GM18861 (cell line): ENCODE results near the gene ZNF518A.

Experiments used
- ATAC-seq: cut with Tn5 transposase; IDR thresholded peaks from one replicate; pipeline ENCODE4 v1.9.1; 2021; ENCODE audit not compliant: unreplicated experiment

The ZNF518A gene, protein sequence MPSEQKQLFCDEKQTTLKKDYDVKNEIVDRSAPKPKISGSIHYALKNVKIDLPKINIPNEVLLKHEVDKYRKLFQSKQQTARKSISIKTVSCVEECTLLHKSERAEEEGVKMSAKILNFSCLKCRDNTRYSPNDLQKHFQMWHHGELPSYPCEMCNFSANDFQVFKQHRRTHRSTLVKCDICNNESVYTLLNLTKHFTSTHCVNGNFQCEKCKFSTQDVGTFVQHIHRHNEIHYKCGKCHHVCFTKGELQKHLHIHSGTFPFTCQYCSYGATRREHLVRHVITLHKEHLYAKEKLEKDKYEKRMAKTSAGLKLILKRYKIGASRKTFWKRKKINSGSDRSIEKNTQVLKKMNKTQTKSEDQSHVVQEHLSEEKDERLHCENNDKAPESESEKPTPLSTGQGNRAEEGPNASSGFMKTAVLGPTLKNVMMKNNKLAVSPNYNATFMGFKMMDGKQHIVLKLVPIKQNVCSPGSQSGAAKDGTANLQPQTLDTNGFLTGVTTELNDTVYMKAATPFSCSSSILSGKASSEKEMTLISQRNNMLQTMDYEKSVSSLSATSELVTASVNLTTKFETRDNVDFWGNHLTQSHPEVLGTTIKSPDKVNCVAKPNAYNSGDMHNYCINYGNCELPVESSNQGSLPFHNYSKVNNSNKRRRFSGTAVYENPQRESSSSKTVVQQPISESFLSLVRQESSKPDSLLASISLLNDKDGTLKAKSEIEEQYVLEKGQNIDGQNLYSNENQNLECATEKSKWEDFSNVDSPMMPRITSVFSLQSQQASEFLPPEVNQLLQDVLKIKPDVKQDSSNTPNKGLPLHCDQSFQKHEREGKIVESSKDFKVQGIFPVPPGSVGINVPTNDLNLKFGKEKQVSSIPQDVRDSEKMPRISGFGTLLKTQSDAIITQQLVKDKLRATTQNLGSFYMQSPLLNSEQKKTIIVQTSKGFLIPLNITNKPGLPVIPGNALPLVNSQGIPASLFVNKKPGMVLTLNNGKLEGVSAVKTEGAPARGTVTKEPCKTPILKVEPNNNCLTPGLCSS (N-terminal part only)

DNA sequence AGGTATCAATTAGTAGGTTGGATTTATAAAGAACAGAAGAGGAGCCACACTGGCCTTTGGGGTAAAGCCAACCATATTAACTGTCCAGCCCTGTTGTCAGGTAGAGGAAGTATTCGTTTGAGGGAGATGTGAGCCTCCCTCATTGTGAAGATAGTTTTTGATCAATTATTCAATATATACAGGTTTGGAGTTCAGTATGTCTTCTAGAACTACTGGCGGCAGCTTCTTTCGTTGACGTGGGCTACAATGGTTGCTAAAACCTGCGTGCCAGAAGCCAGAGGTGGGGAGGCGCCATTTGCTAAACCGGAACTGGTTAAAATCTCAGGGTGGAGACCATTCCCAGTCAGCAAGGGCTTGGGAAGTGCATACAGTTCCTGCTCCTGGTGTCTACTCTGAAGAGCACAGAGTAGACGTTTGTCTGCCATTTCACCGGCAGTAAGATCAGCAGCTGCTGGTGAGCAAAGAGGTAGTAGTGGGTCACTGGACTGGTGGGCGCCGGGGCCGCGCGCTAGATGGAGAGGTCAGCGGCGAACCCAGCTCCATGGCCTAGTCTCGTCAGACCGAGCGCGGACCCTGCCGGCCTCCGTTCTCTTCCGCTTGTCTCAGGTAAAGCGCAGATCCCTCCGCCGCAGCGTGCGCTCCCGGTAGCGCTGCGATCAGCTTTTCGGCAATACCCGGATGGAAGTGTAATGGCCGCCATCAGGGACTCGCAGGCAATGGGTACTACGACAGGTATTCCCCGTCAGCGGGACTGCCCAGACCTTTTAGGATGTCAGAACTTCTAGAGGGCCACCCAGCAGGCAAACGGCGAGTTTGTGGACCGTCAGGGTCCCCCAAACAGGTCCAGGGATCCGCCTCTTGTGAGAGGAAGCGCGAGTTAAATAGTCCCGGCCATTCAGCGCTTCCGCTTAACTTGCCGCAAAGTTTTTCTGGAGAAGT is at the start of gene ZNF518A:
ZNF518A (plus strand) TSS at position 911 of the 939 bp plus-strand sequence. CDS start 26,026 bp downstream, outside the sequence.
- peak; percentile 73 for ATAC-seq

DNA sequence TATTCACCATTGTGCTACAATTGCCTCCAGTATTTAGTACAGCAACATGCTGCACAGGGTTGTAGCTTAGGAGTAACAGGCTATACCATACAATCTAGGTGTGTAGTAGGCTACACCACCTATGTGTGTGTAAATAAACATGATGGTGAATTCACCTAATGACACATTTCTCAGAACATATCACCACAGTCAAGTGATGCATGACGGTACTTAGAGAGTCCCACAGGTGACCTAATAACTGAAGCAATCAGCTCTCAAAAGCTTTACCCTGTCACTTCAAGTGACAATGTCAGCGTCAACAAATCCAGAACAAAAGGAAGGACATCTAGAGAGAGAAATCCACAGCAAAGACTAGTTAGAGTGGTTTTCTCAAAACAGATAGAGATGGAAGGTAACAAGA is 47.9 kb upstream of the ZNF518A start:
- no peak for ATAC-seq

DNA sequence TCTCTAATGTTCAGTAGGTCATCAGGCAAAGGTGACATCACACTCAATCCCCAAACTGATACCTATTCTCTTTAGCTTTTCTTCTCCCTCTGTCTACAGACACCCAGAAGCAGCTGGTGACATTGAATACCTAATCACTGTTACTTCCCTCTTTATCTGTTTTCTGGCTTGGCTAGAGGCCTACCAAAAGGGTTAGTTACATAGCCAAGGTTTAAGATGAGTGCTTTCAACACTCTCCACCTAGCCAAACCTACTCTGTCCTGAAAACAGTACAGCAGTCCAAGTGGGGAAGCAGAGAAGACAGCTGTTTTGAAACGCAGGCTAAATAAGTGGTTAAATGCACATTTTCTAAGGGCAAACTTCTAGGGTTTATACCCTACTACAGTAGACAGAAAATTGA is 47.3 kb upstream of the ZNF518A start:
- ATAC-seq, result no peak

DNA sequence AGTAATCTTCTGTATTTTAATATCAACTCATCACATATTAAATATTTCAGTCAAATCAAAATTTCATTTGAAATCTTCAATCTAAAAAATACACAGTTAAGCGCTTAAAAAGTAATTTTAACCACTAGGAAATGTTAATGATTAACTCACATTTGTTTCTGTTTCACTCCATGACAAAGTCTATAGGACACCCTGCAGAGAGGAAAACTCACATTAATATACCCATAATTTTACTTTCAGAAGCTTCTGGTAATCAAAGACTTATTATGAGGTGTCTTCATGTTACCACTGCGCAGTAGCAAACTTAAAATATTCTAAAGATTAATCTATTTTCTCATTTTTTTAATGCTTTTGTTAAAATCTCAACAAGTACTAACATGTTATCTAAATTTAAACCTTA is 41.0 kb upstream of the ZNF518A start:
- ATAC-seq, result no peak

DNA sequence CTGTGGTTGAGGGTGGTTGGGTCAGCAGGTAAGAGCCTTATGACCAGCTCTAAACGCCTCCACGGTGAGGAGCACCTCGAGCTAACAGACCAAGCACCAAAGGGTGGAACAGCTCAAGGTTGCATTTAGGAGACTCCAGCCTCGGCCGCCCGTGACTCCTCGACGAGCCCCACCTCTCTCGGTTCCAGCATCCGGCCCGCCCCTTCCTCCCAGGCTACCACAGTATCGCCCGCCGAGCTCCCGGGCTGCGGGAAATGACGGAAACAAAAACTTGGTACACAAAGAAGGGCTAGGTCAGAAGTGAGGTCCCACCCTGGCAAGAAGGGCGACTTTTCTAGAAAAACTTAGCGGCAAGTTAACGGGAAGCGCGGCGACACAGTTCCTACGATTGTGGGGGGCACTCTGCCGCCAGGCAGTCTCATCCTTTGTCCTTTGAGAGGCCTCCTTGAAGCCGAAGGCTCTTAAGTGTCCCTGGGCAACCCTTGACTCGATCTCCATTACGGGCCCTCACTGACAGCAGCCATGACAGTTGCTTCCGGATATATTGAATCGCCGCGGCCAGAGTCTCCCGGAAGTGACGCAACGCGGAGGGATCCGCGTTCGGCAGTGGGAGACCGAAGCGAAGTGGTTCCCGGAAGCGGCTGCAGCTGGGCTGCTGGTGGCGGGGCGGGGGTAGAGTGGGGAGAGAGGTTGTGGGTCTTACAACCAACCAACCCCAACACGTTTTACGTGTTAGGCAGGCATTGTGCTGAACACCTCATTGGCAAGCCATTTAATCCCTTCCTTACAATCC is 40.2 kb upstream of the ZNF518A start:
- peak; percentile 71 for ATAC-seq

DNA sequence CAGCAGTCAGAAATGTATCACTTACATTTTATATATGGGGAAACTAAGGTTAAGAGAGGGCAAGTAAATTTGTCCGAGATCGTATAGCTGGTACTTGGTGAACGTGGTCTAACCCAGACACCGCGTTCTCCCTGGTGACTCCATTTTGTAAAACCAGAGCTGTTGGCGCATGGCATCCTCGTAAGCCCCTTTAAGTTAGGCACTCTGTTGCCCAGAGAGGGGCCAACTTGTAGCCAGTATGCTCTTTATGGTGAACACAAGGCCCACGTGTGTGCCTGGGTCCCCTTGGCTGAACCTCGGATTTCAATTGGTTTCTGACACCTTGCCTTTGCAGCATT is 39.7 kb upstream of the ZNF518A start:
- no peak for ATAC-seq

DNA sequence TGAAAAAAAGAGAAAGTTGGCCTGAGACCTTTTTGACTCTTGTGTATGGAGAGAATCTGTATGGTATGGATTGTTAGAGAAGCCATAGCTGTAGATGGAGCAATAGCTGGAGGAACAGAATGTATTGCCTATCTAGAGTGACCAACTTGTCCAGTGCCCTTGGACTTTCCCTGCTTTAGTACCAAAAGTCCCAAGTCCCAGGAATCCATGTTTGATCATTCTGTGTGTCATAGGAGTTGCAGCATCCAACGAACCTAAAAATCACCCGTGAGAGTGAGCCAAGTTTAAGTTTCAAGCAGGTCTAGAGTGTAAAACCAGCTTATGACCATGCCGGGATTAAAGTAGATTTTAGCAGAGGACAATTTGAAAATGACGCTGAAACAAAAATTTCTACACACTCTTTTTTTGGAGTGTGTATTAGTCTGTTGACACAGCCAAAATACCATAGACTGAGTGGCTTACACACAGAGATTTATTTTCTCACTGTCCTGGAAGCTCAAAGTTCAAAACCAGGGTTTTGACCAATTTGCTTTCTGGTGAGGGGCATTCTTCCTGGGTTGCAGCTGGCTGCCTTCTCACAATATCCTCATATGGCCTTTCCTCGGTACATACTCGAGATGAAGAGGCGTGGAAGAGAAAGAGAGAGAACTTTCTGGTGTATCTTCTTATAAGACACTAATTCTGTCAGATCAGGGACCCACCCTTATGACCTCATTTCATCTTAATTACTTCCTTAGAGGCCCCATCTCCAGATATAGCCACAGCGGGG is 36.9 kb upstream of the ZNF518A start:
- ATAC-seq, result no peak

DNA sequence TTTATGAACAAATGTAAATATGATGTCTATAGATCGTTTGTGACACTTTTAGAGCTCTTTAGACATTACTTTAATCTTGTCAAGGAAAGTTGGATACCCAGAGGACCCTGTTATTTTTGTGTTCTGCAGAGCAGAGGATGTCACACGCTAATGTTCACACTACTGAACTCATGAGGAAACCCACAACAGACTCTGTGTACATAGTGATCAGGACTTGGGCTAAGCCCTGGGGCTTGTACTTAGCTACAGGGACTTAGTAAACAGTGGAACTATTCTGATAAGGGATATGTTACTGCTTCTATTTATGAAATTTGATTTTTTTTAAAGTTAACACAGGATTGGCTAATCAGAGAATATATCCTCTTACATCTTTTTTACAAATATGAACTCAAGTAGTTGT is 36.1 kb upstream of the ZNF518A start:
- no peak for ATAC-seq

DNA sequence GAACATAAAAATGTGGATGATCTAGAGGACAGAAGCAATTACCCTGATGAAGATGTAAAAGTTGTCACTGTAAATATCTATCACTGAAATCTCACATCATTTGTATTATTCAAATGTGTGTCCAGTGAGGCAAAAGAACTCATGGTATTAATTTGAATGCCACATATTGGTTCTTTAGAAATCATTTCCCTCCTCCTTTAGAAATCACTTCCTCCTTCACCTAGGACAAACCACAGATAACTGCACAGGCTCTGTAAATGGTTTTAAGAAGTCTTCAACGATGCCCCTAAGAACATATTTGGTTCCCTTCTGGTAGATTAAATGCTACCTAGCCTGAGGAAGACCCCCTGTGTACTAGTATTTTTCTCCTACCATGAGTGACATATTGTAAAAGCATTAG is 33.1 kb upstream of the ZNF518A start:
- ATAC-seq, result no peak

DNA sequence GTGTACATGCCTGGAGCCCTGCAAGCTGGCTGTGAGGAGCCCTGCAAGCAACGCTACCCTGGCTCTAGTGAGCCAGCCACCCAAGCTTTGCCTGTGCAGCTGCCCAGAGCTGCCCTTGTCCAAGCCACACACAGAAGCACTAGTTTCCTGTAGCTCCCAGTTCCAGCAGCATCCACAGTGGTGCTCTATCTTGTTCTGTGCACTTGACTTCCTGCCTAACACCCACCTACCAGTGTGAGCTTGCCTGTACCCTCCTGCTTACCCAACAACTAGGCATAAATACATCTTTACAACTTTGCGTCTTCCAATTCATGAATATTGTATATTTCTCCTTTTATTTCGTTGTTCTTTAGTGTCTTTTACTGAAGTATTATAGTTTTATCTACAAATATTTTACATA is 32.2 kb upstream of the ZNF518A start:
- ATAC-seq, result no peak

DNA sequence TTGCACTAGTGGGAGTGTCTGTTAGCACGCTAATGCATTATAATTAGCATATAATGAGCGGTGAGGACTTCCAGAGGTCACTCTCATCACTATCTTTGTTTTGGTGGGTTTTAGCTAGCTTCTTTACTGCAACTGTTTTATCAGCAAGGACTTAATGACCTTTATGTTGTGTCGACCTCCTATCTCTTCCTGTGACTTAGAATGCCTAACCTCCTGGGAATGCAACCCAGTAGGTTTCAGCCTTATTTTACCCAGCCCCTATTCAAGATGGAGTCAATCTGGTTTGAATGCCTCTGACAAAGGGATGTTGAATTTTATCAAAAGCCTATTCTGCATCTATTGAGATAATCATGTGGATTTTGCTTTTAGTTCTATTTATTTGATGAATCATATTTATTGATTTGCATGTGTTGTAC is 22.5 kb upstream of the ZNF518A start:
- no peak for ATAC-seq

DNA sequence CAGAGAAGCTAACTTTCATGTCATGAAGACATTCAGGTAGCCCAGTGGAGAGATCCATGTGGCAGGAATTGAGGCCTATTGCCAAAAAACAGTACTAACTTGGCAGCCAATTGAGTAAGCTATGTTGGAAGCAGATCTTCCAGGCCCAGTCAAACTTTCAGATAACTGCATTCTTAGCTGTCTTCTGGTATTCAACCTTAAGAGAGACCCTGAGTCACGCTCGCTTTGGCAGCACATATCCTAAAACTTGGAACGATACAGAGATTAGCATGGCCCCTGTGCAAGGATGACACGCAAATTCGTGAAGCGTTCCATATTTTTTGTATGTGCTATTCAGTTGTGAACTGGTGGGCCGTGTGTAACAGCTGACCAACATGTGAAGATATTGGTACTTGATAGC is 17.6 kb upstream of the ZNF518A start:
- ATAC-seq, result no peak

DNA sequence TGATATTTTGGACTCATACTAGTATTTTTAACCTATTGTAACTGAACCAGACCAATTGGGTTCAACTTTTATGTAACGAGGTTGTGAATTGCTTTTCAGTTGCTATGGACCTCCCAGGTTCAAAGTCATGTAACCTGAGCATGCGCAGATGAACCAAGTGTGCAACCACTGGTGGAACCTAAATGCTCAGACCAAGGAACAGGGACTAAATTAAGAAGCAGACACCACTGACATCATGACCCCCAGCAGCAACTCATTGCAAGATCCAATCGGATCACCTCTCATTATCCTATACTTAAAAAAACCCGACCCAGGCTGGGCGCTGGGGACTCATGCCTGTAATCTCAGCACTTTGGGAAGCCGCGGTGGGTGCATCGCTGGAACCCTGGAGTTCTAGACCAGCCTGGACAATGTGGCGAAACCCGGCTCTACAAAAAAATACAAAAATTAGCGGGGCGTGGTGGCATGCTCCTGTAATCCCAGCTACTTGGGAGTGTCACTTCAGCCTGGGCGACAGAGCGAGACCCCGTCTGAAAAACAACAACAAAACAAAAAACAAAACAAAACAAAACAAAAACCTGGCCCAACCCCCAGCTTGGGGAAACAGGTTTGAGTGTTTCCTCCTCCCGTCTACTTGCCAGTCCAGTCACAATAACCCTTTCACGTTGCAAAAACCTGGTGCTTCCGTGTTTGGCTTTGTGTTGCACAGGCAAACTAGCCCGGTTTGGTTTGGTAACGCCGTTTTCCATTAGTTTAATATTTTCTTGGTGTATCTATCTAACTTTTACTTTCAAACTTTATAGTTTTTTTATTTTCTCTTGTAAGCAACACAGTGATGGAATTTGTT is 11.3 kb upstream of the ZNF518A start:
- no peak for ATAC-seq

DNA sequence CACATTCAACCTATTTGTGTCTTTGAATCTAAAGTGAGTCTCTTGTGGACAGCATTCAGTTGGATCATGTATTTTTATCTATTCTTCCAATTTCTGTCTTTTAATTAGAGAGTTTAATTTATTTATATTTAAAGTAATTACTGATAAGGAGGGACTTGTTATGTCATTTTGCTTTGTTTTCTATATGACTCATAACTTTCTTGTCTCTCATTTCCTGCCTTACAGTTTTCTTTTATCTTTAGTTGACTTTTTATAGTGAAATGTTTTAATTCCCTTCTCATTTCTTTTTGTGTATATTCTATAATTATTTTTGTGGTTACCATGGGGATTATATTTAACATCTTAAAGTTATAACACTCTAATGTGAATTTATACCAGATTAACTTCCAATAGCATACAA is 7.3 kb upstream of the ZNF518A start:
- no peak for ATAC-seq

DNA sequence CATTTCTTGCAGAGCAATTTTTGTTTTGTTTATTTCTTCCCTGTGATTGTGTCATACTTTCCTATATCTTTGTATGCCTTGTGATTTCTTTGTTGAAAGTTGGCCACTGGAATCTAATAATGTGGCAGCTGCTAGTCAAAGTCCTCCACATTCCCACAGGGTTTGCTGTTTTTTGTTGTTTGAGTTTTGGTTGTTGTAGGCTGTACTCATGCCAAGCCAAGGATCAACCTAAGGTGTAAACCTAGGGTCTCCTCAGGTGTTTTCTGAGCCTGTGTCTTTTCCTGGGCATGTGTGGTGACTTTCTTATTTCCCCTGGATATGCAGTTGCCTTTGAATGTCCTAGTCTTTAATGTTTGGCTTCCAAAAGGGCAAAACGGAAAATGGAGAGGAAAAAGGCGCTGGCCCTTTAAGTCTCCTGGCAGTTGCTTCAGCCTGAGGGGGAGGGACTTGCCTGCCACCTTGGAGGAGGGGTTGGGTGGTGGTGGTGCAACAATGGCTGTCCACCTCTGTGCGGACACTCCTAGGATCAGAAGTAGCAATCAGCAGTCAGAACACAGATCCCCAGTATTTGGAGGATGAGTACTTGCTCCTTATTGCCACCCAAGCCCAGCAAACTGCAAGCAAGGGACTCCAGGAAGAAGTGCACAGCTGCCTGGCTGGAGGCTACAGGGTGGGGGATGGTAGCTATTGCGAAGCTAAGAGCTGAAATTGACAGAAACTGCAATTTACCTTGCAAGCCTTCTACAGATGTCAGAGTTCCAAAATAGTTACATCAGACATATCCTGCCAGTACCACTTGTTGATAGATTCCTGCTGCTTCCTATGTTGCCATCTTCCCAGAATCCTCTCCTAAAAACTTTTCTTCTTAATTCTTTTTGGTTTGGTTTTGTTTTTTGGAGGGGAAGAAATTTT is 5.6 kb upstream of the ZNF518A start:
- no peak for ATAC-seq

DNA sequence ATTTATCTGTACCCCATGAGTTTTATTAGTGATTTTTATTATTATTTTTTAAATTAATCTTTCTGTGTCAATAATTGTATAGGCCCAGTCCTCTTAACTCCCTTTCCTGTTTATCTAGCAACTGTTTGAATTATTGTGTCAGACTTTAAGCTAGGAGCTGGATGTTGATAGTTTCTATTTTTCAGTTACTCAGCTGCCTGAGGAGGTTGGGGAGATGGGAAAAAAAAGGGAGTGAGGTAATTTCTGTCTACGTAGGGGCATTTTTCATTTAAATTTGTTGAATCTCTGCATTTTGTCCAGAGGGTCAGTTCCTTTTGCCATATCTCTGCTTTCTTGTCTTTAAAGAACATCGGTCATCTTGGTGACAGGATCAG is 5.0 kb upstream of the ZNF518A start:
- ATAC-seq, result no peak

DNA sequence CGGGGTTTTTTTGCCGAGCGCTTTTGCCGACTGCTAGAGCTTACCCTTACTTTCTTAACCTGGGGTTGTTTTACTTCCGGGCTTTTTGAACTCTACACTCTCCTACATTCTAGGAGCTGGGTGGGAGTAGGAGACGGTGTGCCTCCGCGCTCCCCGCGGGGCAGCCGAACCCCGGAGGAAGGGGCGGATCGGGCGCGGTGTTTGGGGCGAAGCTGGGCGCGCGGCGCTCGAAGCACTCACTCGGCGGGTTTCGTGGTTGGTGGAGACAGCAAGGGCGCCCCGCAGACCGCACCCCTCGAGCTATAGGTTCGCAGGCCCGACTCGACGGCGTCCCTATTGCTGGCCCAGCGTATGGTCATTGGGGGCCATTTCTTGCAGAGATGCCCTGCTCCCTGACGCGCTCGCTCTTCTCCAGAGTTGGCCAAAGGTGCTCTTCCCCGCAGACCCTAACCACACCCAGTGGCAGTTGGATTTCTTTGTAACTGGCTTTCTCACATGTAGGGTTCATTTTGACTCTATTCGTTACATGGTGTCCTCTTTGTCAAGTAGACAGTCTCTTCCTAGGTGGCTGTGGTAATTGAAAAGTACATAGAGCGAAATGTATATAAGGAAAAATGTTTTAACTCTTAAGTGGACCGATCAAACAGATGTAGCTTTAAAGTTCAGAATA is 364 bp downstream of the ZNF518A start:
- peak; percentile 37 for ATAC-seq
